C4-2B (cell line): ENCODE measurements around the gene FGF12.

Experiments
- H3K27ac ChIP-seq: fragments of 450-650 bp; 2 replicates; pipeline ENCODE4 v1.5.1; 2017
- CTCF ChIP-seq: fragments of 450-650 bp; conservative IDR thresholded peaks from 2 replicates; pipeline ENCODE4 v1.5.1; 2017; ENCODE audit warnings: mild to moderate bottlenecking
- ZFX ChIP-seq: fragments of 450-650 bp; IDR thresholded peaks from 2 replicates; pipeline ENCODE4 v1.6.1; 2017

The FGF12 gene

GRCh38 chr3:192496905-192497587, 230.3 kb downstream of the FGF12 start:
- TF ChIP-seq ZFX (no peak), CTCF (no peak)
- no peak overlapping the region for H3K27ac ChIP-seq

GRCh38 chr3:192494174-192494573, 233.2 kb downstream of the FGF12 start:
- TF ChIP-seq CTCF, result no peak
- no peak for TF ChIP-seq ZFX
- no peak overlapping the region for H3K27ac ChIP-seq

- no peak overlapping the region for H3K27ac ChIP-seq
- TF ChIP-seq ZFX (no peak), CTCF (no peak)
These were observed 236.6 kb downstream of the FGF12 start for GRCh38 chr3:192490720-192491119.

DNA sequence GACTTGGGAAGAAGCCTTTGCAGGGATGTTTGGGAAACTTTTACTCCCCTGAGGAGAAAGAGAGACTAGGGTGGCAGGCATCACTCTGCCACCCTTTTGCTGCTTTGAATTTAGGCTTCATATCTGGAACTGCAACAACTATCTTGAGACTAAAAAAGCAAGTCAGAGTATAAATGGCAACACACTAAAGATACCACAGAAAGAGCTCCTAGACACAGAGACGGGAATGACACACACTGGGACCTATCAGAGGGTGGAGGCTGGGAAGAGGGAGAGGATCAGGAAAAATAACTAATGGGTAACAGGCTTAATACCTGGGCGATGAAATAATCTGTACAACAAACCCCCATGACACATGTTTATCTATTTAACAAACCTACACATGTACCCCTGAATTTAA, 237.8 kb downstream of the FGF12 start:
- TF ChIP-seq CTCF (no peak), ZFX (no peak)
- no peak overlapping the region for H3K27ac ChIP-seq

GRCh38 chr3:192487033-192487432, 240.3 kb downstream of the FGF12 start:
- H3K27ac ChIP-seq, result no peak overlapping the region
- TF ChIP-seq CTCF (no peak), ZFX (no peak)

GRCh38 chr3:192482809-192483208, 244.5 kb downstream of the FGF12 start:
- H3K27ac ChIP-seq, result no peak overlapping the region

DNA sequence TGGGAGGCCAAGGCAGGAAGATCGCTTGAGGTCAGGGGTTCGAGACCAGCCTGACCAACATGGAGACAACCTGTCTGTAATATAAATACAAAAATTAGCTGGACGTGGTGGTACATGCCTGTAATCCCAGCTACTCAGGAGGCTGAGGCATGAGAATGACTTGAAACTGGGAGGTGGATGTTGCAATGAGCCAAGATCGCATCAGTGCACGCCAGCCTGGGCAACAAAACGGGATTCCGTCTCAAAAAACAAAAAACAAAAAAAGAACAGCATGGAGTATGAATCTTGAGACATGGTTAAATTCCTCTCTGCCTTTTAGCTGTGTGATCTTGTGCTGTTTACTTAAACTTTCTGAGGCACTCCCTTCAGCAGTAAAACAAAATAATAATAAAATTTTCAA, 244.9 kb downstream of the FGF12 start:
- TF ChIP-seq ZFX (no peak), CTCF (no peak)
- no peak overlapping the region for H3K27ac ChIP-seq

More at GRCh38 chr3:192482809-192483208, 244.5 kb downstream of the FGF12 start:
- TF ChIP-seq CTCF (no peak), ZFX (no peak)
